ENCODE measurements around the gene WDR90. TPM values are rescaled to one million over a fixed set of nuclear protein-coding genes. Genes with fewer than 3 reads are reported as not detected.
A peak's percentile ranks its signal among the peaks of the same experiment; 100 is the strongest.

WDR90 gene
- total and polyA plus RNA-seq, 2 of the 13 experiments (the other 11 are each of a cell fraction or from before 2014, with no cell fraction given): 14.9 to 28.9 TPM

GRCh38 chr16:645852-646678 is 3.1 kb upstream of the WDR90 start (continued):
- TF ChIP-seq BCL3 (CRISPR knock-in tag; IDR thresholded peaks at IDR 0.05): no peak
- TF ChIP-seq SOX5 (CRISPR knock-in tag; IDR thresholded peaks at IDR 0.05; ENCODE audit: borderline replicate concordance): peak; percentile 13; the same call in 1 of the 2 replicates
- TF ChIP-seq ARID4A (CRISPR knock-in tag; IDR thresholded peaks at IDR 0.05; ENCODE audit: borderline replicate concordance): peak; percentile 70; the same call in 1 of the 2 replicates
- TF ChIP-seq KDM6A (CRISPR knock-in tag; IDR thresholded peaks at IDR 0.05; ENCODE audit: low read depth): 0 out of 2 replicates have a peak, but pooled peaks have one; percentile 16
- TF ChIP-seq ZNF782 (CRISPR knock-in tag; IDR thresholded peaks at IDR 0.05; ENCODE audit: borderline replicate concordance): no peak
- no peak for TF ChIP-seq ZNF24 (IDR thresholded peaks at IDR 0.05)
- no peak for TF ChIP-seq SP140L (CRISPR knock-in tag; IDR thresholded peaks at IDR 0.05; ENCODE audit: borderline replicate concordance)
- TF ChIP-seq ZBTB25 (CRISPR knock-in tag; IDR thresholded peaks at IDR 0.05): no peak
- TF ChIP-seq RORA (CRISPR knock-in tag; IDR thresholded peaks at IDR 0.05): no peak
- TF ChIP-seq NR2F6 (IDR thresholded peaks at IDR 0.05): peak; percentile 50; the same call in 1 of the 2 replicates
- peak; percentile 80 for TF ChIP-seq NR2F6 (CRISPR knock-in tag; IDR thresholded peaks at IDR 0.05)
- no peak for TF ChIP-seq ZBTB44 (CRISPR knock-in tag; IDR thresholded peaks at IDR 0.05)
- no peak for TF ChIP-seq WIZ (CRISPR knock-in tag; IDR thresholded peaks at IDR 0.05)
- TF ChIP-seq XRCC5 (optimal IDR thresholded peaks at IDR 0.05; ENCODE audit: low read length): peak; percentile 49
- TF ChIP-seq MTA1 (CRISPR knock-in tag; IDR thresholded peaks at IDR 0.05; ENCODE audit: borderline replicate concordance): peak; percentile 43; the same call in 1 of the 2 replicates
- TF ChIP-seq TFE3 (CRISPR knock-in tag; IDR thresholded peaks at IDR 0.05): peak; percentile 45; the same call in 1 of the 2 replicates
- no peak for TF ChIP-seq FIP1L1 (IDR thresholded peaks at IDR 0.05; ENCODE audit: borderline replicate concordance, insufficient read depth, low read depth, low read length)
- peak; percentile 60; the same call in 1 of the 2 replicates for TF ChIP-seq GZF1 (CRISPR knock-in tag; IDR thresholded peaks at IDR 0.05)
- no peak for TF ChIP-seq ZNF382 (CRISPR knock-in tag; IDR thresholded peaks at IDR 0.05; ENCODE audit: borderline replicate concordance)
- TF ChIP-seq ZNF761 (CRISPR knock-in tag; conservative IDR thresholded peaks at IDR 0.05): no peak
